Parathyroid adenoma (tissue), 2 donors: ENCODE measurements around the gene SLC39A13.

Experiments used
- H2AFZ ChIP-seq: fragments of 300-600 bp; sonication (generic); one replicate; pipeline ENCODE4 v1.7.0; 2017; ENCODE audit warnings: antibody characterized with exemption, mild to moderate bottlenecking
- H3K27ac ChIP-seq: fragments of 300-600 bp; sonication (generic); one replicate; pipeline ENCODE4 v1.7.0; 2017
- H3K27me3 ChIP-seq: fragments of 300-600 bp; sonication (generic); one replicate; pipeline ENCODE4 v1.7.0; 2017; ENCODE audit warnings: low read length; ENCODE audit not compliant: control insufficient read depth, insufficient read depth
- H3K36me3 ChIP-seq: fragments of 300-600 bp; sonication (generic); one replicate; pipeline ENCODE4 v1.7.0; 2017; ENCODE audit warnings: low read length; ENCODE audit not compliant: control insufficient read depth, insufficient read depth
- H3K4me1 ChIP-seq: fragments of 300-600 bp; sonication (generic); one replicate; pipeline ENCODE4 v1.7.0; 2017; ENCODE audit warnings: control low read depth
- H3K4me2 ChIP-seq: fragments of 300-600 bp; sonication (generic); one replicate; pipeline ENCODE4 v1.7.0; 2017; ENCODE audit warnings: low read length
- H3K4me3 ChIP-seq: fragments of 300-600 bp; sonication (generic); one replicate; pipeline ENCODE4 v1.7.0; 2017; ENCODE audit warnings: low read depth, low read length
- H3K79me2 ChIP-seq: fragments of 300-600 bp; sonication (generic); one replicate; pipeline ENCODE4 v1.7.0; 2017; ENCODE audit warnings: control low read depth
- H3K9ac ChIP-seq: fragments of 300-600 bp; sonication (generic); one replicate; pipeline ENCODE4 v1.7.0; 2017; ENCODE audit warnings: mild to moderate bottlenecking
- H3K9me3 ChIP-seq: fragments of 300-600 bp; sonication (generic); one replicate; pipeline ENCODE4 v1.7.0; 2017; ENCODE audit warnings: low read length; ENCODE audit not compliant: control insufficient read depth
- TF ChIP-seq, protein P1 (sequence below): fragments of 300-600 bp; sonication (generic); IDR thresholded peaks from one replicate; pipeline ENCODE4 v1.7.0; 2017; ENCODE audit warnings: antibody characterized with exemption, mild to moderate bottlenecking
- donor health status: primary hyperparathyroidism.

SLC39A13 gene

DNA sequence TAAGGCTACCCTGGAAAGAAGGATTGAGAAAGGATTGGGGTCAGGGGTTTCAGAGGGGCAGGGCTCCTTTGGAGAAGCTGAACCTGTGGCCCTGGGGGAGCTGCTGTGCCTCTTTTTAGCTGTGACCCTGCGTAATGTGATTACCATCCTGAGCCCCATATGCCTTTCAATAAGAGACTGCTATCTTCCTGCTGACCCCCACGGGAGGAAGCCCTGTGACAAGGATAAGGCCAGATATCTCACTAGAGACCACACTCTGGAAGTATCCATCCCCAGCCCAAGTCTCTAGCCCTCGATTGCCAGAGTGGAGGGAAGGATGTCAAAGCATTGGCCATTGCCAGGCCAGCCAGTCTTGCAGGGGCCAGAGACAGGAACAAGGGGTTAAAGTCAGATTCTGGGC lies 4.8 kb upstream of the SLC39A13 start:
- H3K4me3 ChIP-seq, result no peak overlapping the region
- peaks cover 20% of the 10 kb centered on the region for H3K4me1 ChIP-seq
- H3K79me2 ChIP-seq, result no peaks in the 10 kb centered on the region
- H2AFZ ChIP-seq, result no peak overlapping the region
- no peak overlapping the region for H3K27ac ChIP-seq
- TF ChIP-seq, protein P1, sequence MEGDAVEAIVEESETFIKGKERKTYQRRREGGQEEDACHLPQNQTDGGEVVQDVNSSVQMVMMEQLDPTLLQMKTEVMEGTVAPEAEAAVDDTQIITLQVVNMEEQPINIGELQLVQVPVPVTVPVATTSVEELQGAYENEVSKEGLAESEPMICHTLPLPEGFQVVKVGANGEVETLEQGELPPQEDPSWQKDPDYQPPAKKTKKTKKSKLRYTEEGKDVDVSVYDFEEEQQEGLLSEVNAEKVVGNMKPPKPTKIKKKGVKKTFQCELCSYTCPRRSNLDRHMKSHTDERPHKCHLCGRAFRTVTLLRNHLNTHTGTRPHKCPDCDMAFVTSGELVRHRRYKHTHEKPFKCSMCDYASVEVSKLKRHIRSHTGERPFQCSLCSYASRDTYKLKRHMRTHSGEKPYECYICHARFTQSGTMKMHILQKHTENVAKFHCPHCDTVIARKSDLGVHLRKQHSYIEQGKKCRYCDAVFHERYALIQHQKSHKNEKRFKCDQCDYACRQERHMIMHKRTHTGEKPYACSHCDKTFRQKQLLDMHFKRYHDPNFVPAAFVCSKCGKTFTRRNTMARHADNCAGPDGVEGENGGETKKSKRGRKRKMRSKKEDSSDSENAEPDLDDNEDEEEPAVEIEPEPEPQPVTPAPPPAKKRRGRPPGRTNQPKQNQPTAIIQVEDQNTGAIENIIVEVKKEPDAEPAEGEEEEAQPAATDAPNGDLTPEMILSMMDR, result no peak
- no peaks in the 10 kb centered on the region for H3K27me3 ChIP-seq
- no peak overlapping the region for H3K4me2 ChIP-seq
- no peaks in the 10 kb centered on the region for H3K36me3 ChIP-seq
- no peak overlapping the region for H3K9ac ChIP-seq
- H3K9me3 ChIP-seq, result no peaks in the 10 kb centered on the region

DNA sequence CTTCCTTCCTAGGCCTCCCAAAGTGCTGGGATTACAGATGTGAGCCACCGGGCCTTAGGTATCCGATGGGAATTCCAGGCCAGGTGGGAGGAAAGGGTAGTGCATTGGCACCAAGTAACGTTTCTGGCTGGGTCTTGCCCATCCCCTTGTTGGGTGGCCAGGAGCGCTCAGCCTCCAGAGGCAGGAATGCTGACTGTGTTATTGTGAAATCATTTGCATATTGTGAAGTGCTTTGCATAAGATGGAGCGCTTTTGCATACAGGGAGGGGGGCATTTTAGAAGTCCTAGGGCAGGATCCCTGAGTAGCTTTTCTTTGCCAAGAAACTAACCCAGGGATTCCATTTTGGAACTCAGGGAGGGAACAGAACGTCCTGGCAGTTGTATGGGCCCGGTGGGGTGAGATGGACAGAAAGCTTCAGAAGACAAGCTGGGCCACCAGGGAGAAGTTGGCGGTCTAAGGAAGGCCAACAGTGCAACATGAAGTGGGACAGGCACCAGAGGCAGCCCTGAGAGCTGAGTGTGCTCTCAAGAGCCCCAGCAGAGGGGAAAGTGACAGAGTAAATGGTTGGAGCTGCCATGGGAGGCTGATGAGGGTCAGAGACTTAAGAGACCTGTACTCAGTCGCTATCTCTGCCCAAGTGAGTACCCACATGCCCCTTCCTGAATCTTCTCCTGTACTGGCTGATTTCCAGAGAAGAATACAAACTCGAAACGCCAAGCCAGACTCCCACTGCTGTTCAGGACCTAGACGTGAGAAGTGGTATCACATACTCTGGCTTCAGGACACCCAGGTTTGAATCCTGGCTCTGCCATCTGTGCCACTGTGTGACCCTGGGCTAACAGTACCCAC lies 1.3 kb upstream of the SLC39A13 start:
- Histone ChIP-seq H3K9me3 (no peaks in the 10 kb centered on the region), H3K9ac (no peak overlapping the region), H3K27me3 (no peaks in the 10 kb centered on the region), H3K36me3 (no peaks in the 10 kb centered on the region), H3K4me1 (peaks cover 11% of the 10 kb centered on the region), H2AFZ (peak overlapping the region; percentile 63), H3K4me2 (peak overlapping the region; percentile 75), H3K27ac (peak overlapping the region; percentile 87), H3K79me2 (no peaks in the 10 kb centered on the region), H3K4me3 (peak overlapping the region; percentile 65)
- TF ChIP-seq, protein P1, result no peak

DNA sequence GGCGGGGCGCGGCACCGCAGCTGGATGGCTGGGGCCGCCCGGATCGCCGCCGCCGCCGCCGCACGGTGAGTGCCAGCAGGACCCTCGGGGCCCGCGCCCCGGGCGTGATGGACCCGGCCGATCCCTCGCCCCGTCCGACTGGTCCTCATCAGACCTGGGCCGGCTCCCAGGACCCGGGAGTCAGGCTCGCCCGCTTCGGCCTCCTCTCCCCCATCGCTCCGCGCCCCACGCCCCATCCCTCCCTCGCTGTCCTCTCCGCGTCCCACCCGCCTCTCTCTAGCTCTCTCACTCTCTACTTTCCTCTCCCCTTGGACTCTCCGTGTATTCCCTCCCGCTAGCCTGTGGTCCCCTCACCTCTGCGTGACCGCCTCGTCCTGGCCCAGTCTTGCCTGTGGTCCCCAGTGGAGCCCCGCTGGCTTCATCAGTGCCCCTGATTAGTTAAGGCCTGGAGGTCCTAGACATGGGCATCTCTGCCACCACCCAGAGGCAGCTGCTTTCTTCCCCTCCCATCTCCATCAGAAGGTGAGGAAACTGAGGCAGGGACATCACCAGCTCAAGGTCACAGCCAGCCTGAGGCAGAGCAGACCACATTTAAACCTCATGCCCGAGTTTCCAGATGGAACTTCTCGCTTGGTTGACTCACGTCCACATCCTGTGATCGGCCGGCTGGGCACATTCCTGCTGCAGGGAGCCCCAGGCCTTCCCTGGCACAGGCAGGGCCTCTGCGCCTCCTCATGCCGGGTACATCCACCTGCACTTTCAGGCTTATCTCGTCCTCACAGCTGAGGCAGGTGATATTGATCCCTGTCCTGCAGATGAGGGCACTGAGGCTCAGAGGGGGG lies 429 bp downstream of the SLC39A13 start:
- Histone ChIP-seq H3K79me2 (no peaks in the 10 kb centered on the region), H3K4me3 (peak overlapping the region; percentile 67), H3K36me3 (no peaks in the 10 kb centered on the region), H3K4me1 (peaks cover 11% of the 10 kb centered on the region), H3K9ac (peak overlapping the region; percentile 76), H3K4me2 (peak overlapping the region; percentile 91), H3K27me3 (no peaks in the 10 kb centered on the region), H2AFZ (peak overlapping the region; percentile 78), H3K27ac (peak overlapping the region; percentile 71), H3K9me3 (no peaks in the 10 kb centered on the region)
- TF ChIP-seq, protein P1, result no peak

DNA sequence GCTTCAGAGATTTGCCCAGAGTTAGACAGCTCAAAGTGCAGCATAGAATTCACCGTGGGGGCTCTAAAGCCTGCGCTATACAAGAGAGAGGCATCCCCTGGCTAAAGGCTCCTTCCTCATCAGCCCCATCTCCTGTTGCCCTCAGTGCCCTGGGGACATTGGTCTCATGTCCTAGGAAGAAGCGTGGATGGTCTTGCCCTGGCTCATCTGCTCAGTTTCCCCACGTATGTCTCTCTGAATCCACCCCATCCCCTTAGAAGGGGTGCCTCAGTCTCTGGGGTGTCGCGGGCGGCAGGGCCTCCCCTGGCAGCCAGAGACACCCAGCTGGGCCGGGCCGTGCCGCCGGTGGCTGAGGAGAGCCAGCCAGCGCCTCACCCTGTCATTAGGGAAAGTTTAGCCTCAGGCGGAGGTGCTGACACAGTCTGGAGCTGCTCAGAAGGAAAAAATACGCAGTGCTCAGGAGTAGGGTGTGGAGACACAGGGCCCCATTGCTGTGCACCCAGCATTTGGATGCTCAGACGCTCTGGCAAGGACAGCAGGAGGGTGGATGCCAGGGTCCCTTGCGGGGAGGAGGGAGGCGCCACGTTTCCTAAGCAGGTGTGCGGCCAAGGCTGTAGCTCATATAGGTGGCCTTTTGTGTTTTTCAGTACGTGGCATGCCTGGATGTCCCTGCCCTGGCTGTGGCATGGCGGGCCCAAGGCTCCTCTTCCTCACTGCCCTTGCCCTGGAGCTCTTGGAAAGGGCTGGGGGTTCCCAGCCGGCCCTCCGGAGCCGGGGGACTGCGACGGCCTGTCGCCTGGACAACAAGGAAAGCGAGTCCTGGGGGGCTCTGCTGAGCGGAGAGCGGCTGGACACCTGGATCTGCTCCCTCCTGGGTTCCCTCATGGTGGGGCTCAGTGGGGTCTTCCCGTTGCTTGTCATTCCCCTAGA lies 1.3 kb downstream of the SLC39A13 start:
- Histone ChIP-seq H3K27ac (peak overlapping the region; percentile 71), H3K4me3 (peak overlapping the region; percentile 67), H3K79me2 (no peaks in the 10 kb centered on the region), H3K27me3 (no peaks in the 10 kb centered on the region), H3K9me3 (no peaks in the 10 kb centered on the region), H3K36me3 (no peaks in the 10 kb centered on the region), H3K9ac (no peak overlapping the region), H3K4me2 (peak overlapping the region; percentile 91), H2AFZ (no peak overlapping the region), H3K4me1 (peaks cover 11% of the 10 kb centered on the region)
- TF ChIP-seq, protein P1, result no peak
